GM23338 (cell line): ENCODE measurements around the gene SACS. TPM values are rescaled to one million over a fixed set of nuclear protein-coding genes. Genes with fewer than 3 reads are reported as not detected.

Experiments
- ATAC-seq: fragments of 200-7000 bp; cut with Tn5 transposase; 3 replicates; pipeline ENCODE4 v1.9.1; 2020
- DNase-seq: peaks from one replicate; pipeline ENCODE4 v3.0.0-alpha.2; 2015; ENCODE audit warnings: low spot score
- H2AFZ ChIP-seq: fragments of 200-600 bp; sonication (generic); 2 replicates; pipeline ENCODE4 v1.8.0; 2016; ENCODE audit warnings: antibody characterized with exemption, mild to moderate bottlenecking, moderate library complexity
- H3F3A ChIP-seq: fragments of 200-600 bp; sonication (generic); replicated peaks from 2 replicates; pipeline ENCODE4 v1.8.0; 2017; ENCODE audit warnings: antibody characterized with exemption, mixed run types, low read depth
- H3K27ac ChIP-seq: fragments of 200-600 bp; sonication (generic); 2 replicates; pipeline ENCODE4 v1.6.1; 2016; ENCODE audit warnings: low read depth
- H3K27me3 ChIP-seq: fragments of 200-600 bp; sonication (generic); 2 replicates; pipeline ENCODE4 v1.8.0; 2016; ENCODE audit warnings: mild to moderate bottlenecking, mixed run types, moderate library complexity; ENCODE audit not compliant: insufficient read depth
- H3K36me3 ChIP-seq: fragments of 200-600 bp; sonication (generic); 2 replicates; pipeline ENCODE4 v1.8.0; 2016; ENCODE audit warnings: mild to moderate bottlenecking; ENCODE audit not compliant: insufficient read depth
- H3K4me1 ChIP-seq: fragments of 200-600 bp; sonication (generic); 2 replicates; pipeline ENCODE4 v1.8.0; 2016; ENCODE audit warnings: mild to moderate bottlenecking, moderate library complexity; ENCODE audit not compliant: insufficient read depth
- H3K4me2 ChIP-seq: fragments of 200-600 bp; sonication (generic); 2 replicates; pipeline ENCODE4 v1.7.1; 2017; ENCODE audit warnings: mixed run types
- H3K4me3 ChIP-seq: fragments of 200-600 bp; sonication (generic); 2 replicates; pipeline ENCODE4 v1.6.1; 2016; ENCODE audit warnings: mixed run types
- H3K79me2 ChIP-seq: fragments of 200-600 bp; sonication (generic); replicated peaks from 2 replicates; pipeline ENCODE4 v1.8.0; 2017; ENCODE audit warnings: mild to moderate bottlenecking; ENCODE audit not compliant: insufficient read depth
- H3K9me2 ChIP-seq: fragments of 200-600 bp; sonication (generic); 2 replicates; pipeline ENCODE4 v1.8.0; 2017; ENCODE audit not compliant: insufficient read depth
- H4K20me1 ChIP-seq: fragments of 200-600 bp; sonication (generic); replicated peaks from 2 replicates; pipeline ENCODE4 v1.8.0; 2017; ENCODE audit warnings: mild to moderate bottlenecking; ENCODE audit not compliant: insufficient read depth
- H3K27ac Mint-ChIP-seq: 2 replicates; pipeline ENCODE4 v1.8.0; 2020; ENCODE audit warnings: inconsistent platforms, mild to moderate bottlenecking, moderate library complexity, mixed read lengths
- H3K27me3 Mint-ChIP-seq: 3 replicates; pipeline ENCODE4 v1.8.0; 2022; ENCODE audit warnings: low read depth, mild to moderate bottlenecking, moderate library complexity, mixed read lengths, inconsistent platforms; ENCODE audit not compliant: insufficient read depth, poor library complexity
- H3K36me3 Mint-ChIP-seq: 3 replicates; pipeline ENCODE4 v1.8.0; 2021; ENCODE audit warnings: low read depth, mild to moderate bottlenecking, inconsistent platforms, moderate library complexity, mixed read lengths
- H3K4me1 Mint-ChIP-seq: 3 replicates; pipeline ENCODE4 v1.8.0; 2020; ENCODE audit warnings: mild to moderate bottlenecking, inconsistent platforms, mixed read lengths
- H3K4me3 Mint-ChIP-seq: 3 replicates; pipeline ENCODE4 v1.8.0; 2021; ENCODE audit warnings: moderate library complexity, mild to moderate bottlenecking, inconsistent platforms, mixed read lengths
- H3K9me3 Mint-ChIP-seq: 3 replicates; pipeline ENCODE4 v1.8.0; 2020; ENCODE audit warnings: moderate library complexity, mild to moderate bottlenecking, inconsistent platforms, mixed read lengths
- CREB1 ChIP-seq: fragments of 250-450 bp; sonication (Bioruptor Pico); IDR thresholded peaks from 2 replicates; pipeline ENCODE4 v1.5.0; 2020; ENCODE audit warnings: low read depth, mild to moderate bottlenecking, moderate library complexity
- EZH2 ChIP-seq: fragments of 200-600 bp; sonication (generic); IDR thresholded peaks from one replicate; pipeline ENCODE4 v1.8.0; 2017; ENCODE audit warnings: antibody characterized with exemption, mild to moderate bottlenecking, low read depth; ENCODE audit not compliant: unreplicated experiment
- EZH2phosphoT487 ChIP-seq: fragments of 200-600 bp; sonication (generic); IDR thresholded peaks from one replicate; pipeline ENCODE4 v1.8.1; 2018; ENCODE audit warnings: antibody characterized with exemption; ENCODE audit not compliant: unreplicated experiment
- JUNB ChIP-seq: IDR thresholded peaks from one replicate; pipeline ENCODE4 v1.6.1; 2016; ENCODE audit warnings: antibody characterized with exemption; ENCODE audit not compliant: unreplicated experiment
- NANOG ChIP-seq: IDR thresholded peaks from 2 replicates; pipeline ENCODE4 v1.6.1; 2016; ENCODE audit warnings: antibody characterized with exemption, borderline replicate concordance
- POLR2AphosphoS5 ChIP-seq: IDR thresholded peaks from 2 replicates; pipeline ENCODE4 v1.6.1; 2016; ENCODE audit warnings: antibody characterized with exemption, low read depth
- STAT1 ChIP-seq: IDR thresholded peaks from one replicate; pipeline ENCODE4 v1.6.1; 2016; ENCODE audit warnings: antibody characterized with exemption; ENCODE audit not compliant: unreplicated experiment
- ZNF114 ChIP-seq: fragments of 250-450 bp; sonication (Bioruptor Pico); IDR thresholded peaks from 2 replicates; pipeline ENCODE4 v1.5.0; 2020; ENCODE audit warnings: mild to moderate bottlenecking, moderate library complexity
- ZNF331 ChIP-seq: fragments of 250-450 bp; sonication (Bioruptor Pico); IDR thresholded peaks from 2 replicates; pipeline ENCODE4 v1.5.0; 2020; ENCODE audit warnings: low read depth, mild to moderate bottlenecking, moderate library complexity
- polyA plus RNA-seq: library from polyadenylated mRNA; unstranded; fragments of >200 nt; fragmentation: Nextera tagmentation; extraction: Ambion mirVana; gene quantifications from 2 replicates; pipeline ENCODE4 v1.2.1, GENCODE V29; 2016
- total RNA-seq: library from RNA; depleted of rRNA; stranded (reverse); fragments of >200 nt; shearing (Covaris generic); gene quantifications from 2 replicates; pipeline ENCODE4 v1.2.3, GENCODE V29; 2014
- TF ChIP-seq, protein P1 (sequence below): fragments of 250-450 bp; sonication (Bioruptor Pico); IDR thresholded peaks from 2 replicates; pipeline ENCODE4 v1.5.0; 2020; ENCODE audit warnings: mild to moderate bottlenecking, moderate library complexity
- TF ChIP-seq, protein P2 (sequence below): IDR thresholded peaks from 2 replicates; pipeline ENCODE4 v1.6.1; 2016; ENCODE audit warnings: antibody characterized with exemption
- TF ChIP-seq, protein P3 (sequence below), 2 experiments: fragments of 200-600 bp in 1 of 2; sonication (generic) in 1 of 2; conservative IDR thresholded peaks; 2 replicates each; pipeline versions ENCODE4 v1.5.1 to v1.6.1; 2016 to 2017; ENCODE audit warnings: antibody characterized with exemption in 2 of 2, low read depth in 2 of 2, mild to moderate bottlenecking in 2 of 2, moderate library complexity in 1 of 2
- TF ChIP-seq, protein P4 (sequence below): IDR thresholded peaks from one replicate; pipeline ENCODE4 v1.6.1; 2018; ENCODE audit warnings: antibody characterized with exemption; ENCODE audit not compliant: unreplicated experiment

The SACS gene
- total and polyA plus RNA-seq, 2 experiments from 2014 or later, result 13.8 to 58.7 TPM

DNA sequence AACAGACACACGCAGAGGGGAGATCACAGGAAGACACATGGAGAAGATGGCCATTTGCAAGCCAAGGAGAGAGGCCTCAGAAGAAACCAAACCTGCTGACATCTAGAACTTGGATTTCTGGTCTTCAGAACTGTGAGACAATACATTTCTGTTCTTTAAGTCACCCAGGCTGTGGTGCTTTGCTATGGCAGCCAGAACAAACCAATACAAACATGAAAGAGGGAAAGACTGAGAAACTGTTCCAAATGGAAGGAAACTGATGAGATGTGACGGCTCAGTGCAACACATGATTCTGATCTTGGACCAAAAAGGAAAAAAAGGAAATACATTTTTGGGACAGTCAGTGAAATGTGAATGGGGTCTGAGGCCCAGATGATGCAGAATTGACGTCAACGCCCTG lies 30.2 kb upstream of the SACS start:
- Histone ChIP-seq H3K9me2 (peaks cover 8% of the 10 kb centered on the region; the same call in 1 of the 2 replicates), H2AFZ (no peak overlapping the region), H3K79me2 (no peaks in the 10 kb centered on the region), H3K27ac (no peak overlapping the region), H3K27me3 (peaks cover 20% of the 10 kb centered on the region), H3K4me3 (no peak overlapping the region), H3K4me1 (peaks cover 4% of the 10 kb centered on the region; the same call in 1 of the 2 replicates), H4K20me1 (no peaks in the 10 kb centered on the region), H3K36me3 (no peaks in the 10 kb centered on the region), H3K4me2 (no peak overlapping the region), H3F3A (no peaks in the 10 kb centered on the region)
- Mint-ChIP-seq H3K9me3 (no peaks in the 10 kb centered on the region), H3K27me3 (peaks cover 17% of the 10 kb centered on the region), H3K4me1 (peaks cover 18% of the 10 kb centered on the region; the same call in 2 of the 3 replicates), H3K27ac (no peak overlapping the region), H3K4me3 (no peak overlapping the region), H3K36me3 (no peaks in the 10 kb centered on the region)
- TF ChIP-seq, protein P1, sequence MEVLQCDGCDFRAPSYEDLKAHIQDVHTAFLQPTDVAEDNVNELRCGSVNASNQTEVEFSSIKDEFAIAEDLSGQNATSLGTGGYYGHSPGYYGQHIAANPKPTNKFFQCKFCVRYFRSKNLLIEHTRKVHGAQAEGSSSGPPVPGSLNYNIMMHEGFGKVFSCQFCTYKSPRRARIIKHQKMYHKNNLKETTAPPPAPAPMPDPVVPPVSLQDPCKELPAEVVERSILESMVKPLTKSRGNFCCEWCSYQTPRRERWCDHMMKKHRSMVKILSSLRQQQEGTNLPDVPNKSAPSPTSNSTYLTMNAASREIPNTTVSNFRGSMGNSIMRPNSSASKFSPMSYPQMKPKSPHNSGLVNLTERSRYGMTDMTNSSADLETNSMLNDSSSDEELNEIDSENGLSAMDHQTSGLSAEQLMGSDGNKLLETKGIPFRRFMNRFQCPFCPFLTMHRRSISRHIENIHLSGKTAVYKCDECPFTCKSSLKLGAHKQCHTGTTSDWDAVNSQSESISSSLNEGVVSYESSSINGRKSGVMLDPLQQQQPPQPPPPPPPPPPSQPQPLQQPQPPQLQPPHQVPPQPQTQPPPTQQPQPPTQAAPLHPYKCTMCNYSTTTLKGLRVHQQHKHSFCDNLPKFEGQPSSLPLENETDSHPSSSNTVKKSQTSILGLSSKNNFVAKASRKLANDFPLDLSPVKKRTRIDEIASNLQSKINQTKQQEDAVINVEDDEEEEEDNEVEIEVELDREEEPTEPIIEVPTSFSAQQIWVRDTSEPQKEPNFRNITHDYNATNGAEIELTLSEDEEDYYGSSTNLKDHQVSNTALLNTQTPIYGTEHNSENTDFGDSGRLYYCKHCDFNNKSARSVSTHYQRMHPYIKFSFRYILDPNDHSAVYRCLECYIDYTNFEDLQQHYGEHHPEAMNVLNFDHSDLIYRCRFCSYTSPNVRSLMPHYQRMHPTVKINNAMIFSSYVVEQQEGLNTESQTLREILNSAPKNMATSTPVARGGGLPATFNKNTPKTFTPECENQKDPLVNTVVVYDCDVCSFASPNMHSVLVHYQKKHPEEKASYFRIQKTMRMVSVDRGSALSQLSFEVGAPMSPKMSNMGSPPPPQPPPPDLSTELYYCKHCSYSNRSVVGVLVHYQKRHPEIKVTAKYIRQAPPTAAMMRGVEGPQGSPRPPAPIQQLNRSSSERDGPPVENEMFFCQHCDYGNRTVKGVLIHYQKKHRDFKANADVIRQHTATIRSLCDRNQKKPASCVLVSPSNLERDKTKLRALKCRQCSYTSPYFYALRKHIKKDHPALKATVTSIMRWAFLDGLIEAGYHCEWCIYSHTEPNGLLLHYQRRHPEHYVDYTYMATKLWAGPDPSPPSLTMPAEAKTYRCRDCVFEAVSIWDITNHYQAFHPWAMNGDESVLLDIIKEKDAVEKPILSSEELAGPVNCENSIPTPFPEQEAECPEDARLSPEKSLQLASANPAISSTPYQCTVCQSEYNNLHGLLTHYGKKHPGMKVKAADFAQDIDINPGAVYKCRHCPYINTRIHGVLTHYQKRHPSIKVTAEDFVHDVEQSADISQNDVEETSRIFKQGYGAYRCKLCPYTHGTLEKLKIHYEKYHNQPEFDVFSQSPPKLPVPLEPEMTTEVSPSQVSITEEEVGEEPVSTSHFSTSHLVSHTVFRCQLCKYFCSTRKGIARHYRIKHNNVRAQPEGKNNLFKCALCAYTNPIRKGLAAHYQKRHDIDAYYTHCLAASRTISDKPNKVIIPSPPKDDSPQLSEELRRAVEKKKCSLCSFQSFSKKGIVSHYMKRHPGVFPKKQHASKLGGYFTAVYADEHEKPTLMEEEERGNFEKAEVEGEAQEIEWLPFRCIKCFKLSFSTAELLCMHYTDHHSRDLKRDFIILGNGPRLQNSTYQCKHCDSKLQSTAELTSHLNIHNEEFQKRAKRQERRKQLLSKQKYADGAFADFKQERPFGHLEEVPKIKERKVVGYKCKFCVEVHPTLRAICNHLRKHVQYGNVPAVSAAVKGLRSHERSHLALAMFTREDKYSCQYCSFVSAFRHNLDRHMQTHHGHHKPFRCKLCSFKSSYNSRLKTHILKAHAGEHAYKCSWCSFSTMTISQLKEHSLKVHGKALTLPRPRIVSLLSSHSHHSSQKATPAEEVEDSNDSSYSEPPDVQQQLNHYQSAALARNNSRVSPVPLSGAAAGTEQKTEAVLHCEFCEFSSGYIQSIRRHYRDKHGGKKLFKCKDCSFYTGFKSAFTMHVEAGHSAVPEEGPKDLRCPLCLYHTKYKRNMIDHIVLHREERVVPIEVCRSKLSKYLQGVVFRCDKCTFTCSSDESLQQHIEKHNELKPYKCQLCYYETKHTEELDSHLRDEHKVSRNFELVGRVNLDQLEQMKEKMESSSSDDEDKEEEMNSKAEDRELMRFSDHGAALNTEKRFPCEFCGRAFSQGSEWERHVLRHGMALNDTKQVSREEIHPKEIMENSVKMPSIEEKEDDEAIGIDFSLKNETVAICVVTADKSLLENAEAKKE, result no peak
- TF ChIP-seq, protein P2, sequence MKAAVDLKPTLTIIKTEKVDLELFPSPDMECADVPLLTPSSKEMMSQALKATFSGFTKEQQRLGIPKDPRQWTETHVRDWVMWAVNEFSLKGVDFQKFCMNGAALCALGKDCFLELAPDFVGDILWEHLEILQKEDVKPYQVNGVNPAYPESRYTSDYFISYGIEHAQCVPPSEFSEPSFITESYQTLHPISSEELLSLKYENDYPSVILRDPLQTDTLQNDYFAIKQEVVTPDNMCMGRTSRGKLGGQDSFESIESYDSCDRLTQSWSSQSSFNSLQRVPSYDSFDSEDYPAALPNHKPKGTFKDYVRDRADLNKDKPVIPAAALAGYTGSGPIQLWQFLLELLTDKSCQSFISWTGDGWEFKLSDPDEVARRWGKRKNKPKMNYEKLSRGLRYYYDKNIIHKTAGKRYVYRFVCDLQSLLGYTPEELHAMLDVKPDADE, result no peak
- TF ChIP-seq POLR2AphosphoS5, result no peak
- no peak for TF ChIP-seq CREB1 (CRISPR knock-in tag)
- no peak for TF ChIP-seq EZH2
- TF ChIP-seq ZNF331, result no peak
- TF ChIP-seq NANOG, result no peak
- TF ChIP-seq JUNB, result no peak
- no peak for TF ChIP-seq STAT1
- TF ChIP-seq EZH2phosphoT487, result no peak
- TF ChIP-seq, protein P3, sequence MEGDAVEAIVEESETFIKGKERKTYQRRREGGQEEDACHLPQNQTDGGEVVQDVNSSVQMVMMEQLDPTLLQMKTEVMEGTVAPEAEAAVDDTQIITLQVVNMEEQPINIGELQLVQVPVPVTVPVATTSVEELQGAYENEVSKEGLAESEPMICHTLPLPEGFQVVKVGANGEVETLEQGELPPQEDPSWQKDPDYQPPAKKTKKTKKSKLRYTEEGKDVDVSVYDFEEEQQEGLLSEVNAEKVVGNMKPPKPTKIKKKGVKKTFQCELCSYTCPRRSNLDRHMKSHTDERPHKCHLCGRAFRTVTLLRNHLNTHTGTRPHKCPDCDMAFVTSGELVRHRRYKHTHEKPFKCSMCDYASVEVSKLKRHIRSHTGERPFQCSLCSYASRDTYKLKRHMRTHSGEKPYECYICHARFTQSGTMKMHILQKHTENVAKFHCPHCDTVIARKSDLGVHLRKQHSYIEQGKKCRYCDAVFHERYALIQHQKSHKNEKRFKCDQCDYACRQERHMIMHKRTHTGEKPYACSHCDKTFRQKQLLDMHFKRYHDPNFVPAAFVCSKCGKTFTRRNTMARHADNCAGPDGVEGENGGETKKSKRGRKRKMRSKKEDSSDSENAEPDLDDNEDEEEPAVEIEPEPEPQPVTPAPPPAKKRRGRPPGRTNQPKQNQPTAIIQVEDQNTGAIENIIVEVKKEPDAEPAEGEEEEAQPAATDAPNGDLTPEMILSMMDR (conservative IDR thresholded peaks at IDR 0.05; ENCODE audit: low read depth in 2 of 2), result no peak
- no peak for TF ChIP-seq ZNF114
- TF ChIP-seq, protein P4, sequence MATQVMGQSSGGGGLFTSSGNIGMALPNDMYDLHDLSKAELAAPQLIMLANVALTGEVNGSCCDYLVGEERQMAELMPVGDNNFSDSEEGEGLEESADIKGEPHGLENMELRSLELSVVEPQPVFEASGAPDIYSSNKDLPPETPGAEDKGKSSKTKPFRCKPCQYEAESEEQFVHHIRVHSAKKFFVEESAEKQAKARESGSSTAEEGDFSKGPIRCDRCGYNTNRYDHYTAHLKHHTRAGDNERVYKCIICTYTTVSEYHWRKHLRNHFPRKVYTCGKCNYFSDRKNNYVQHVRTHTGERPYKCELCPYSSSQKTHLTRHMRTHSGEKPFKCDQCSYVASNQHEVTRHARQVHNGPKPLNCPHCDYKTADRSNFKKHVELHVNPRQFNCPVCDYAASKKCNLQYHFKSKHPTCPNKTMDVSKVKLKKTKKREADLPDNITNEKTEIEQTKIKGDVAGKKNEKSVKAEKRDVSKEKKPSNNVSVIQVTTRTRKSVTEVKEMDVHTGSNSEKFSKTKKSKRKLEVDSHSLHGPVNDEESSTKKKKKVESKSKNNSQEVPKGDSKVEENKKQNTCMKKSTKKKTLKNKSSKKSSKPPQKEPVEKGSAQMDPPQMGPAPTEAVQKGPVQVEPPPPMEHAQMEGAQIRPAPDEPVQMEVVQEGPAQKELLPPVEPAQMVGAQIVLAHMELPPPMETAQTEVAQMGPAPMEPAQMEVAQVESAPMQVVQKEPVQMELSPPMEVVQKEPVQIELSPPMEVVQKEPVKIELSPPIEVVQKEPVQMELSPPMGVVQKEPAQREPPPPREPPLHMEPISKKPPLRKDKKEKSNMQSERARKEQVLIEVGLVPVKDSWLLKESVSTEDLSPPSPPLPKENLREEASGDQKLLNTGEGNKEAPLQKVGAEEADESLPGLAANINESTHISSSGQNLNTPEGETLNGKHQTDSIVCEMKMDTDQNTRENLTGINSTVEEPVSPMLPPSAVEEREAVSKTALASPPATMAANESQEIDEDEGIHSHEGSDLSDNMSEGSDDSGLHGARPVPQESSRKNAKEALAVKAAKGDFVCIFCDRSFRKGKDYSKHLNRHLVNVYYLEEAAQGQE, result no peak
- ATAC-seq, result no peak
- no peak for DNase-seq
